NCI-H1694 treated with DMSO at 0.1 percent for 48 hours (cell line): Measurements from ENCODE around the gene LYPD1.
A peak's percentile ranks its signal among the peaks of the same experiment; 100 is the strongest.
"Not testable (repeated sequence)": the region's sequence is repeated elsewhere in the genome, so short reads cannot be mapped to it uniquely, and the experiment has no call there.

Source experiments
- DNase-seq: peaks from one replicate; lab custom pipeline; 2025; lab: John Stamatoyannopoulos, UW

Gene LYPD1

GRCh38 chr2:132669908-132670495 lies at the start of gene LYPD1:
TSS of gene LYPD1 (minus strand) at chr2:132670205. CDS start at chr2:132669932, 273 bp downstream.
- peak; percentile 7 for DNase-seq

GRCh38 chr2:132719480-132719879 lies 49.5 kb upstream of the LYPD1 start:
- DNase-seq: no peak

GRCh38 chr2:132716954-132717353 lies 46.9 kb upstream of the LYPD1 start:
- no peak for DNase-seq

- no peak for DNase-seq
Observed at GRCh38 chr2:132715386-132716351, 45.7 kb upstream of the LYPD1 start.

GRCh38 chr2:132703396-132703795 lies 33.4 kb upstream of the LYPD1 start:
- DNase-seq: no peak

GRCh38 chr2:132701810-132702209 lies 31.8 kb upstream of the LYPD1 start:
- DNase-seq: no peak

GRCh38 chr2:132699802-132700201 lies 29.8 kb upstream of the LYPD1 start:
- DNase-seq: not testable (repeated sequence)

- not testable (repeated sequence) for DNase-seq
Observed at GRCh38 chr2:132698347-132698746, 28.3 kb upstream of the LYPD1 start.

GRCh38 chr2:132697556-132698205 lies 27.7 kb upstream of the LYPD1 start:
- no peak for DNase-seq

GRCh38 chr2:132692816-132693215 lies 22.8 kb upstream of the LYPD1 start:
- DNase-seq: no peak

GRCh38 chr2:132691556-132691955 lies 21.6 kb upstream of the LYPD1 start:
- no peak for DNase-seq

- no peak for DNase-seq
Observed at GRCh38 chr2:132690664-132691303, 20.8 kb upstream of the LYPD1 start.

GRCh38 chr2:132681766-132682165 lies 11.8 kb upstream of the LYPD1 start:
- no peak for DNase-seq

- no peak for DNase-seq
Observed at GRCh38 chr2:132680544-132680943, 10.5 kb upstream of the LYPD1 start.

- no peak for DNase-seq
Observed at GRCh38 chr2:132678483-132678882, 8.5 kb upstream of the LYPD1 start.

- no peak for DNase-seq
Observed at GRCh38 chr2:132677661-132678060, 7.7 kb upstream of the LYPD1 start.

GRCh38 chr2:132676999-132677398 lies 7.0 kb upstream of the LYPD1 start:
- DNase-seq: peak; percentile 46

- no peak for DNase-seq
Observed at GRCh38 chr2:132671151-132671835, 1.3 kb upstream of the LYPD1 start.

GRCh38 chr2:132670496-132671150 lies 618 bp upstream of the LYPD1 start:
- no peak for DNase-seq

GRCh38 chr2:132668987-132669907 lies 758 bp downstream of the LYPD1 start:
- DNase-seq: no peak
